ENCODE data around the gene ZNF618. TPM values are rescaled to one million over a fixed set of nuclear protein-coding genes. Genes with fewer than 3 reads are reported as not detected.

The ZNF618 gene
- total RNA-seq, 1 experiment from 2014 or later, result 1.8 TPM

DNA sequence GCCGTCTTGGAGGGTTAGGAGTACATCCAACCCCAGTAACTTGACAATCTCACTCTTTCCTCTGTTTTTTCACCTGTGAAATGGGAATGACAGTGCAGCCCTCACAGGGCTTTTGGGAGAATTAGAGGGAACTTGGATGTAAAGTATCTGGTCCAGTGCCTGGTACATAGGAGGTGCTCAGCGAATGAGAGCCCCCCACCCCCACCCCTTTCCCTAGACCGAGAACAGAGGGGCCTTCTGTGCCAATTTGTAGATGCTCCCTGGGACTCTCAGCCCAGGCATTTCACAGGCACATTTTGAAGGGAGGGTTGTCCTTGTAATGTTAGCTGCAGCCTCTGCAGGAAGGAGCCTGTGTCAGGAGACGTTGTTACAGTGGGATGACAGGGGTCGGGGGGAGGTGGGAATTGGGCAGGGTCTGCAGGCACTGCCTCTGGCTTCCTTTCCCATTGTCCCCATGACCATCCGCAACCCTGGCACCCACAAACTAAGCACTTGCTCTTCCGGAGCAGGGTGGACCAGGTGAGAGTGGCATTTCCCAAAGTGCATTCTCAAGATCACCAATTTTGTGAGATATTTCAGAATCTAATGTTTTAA is 155.0 kb downstream of the ZNF618 start:
- intact Hi-C loops (cut with micrococcal nuclease; ENCODE audit: unreplicated experiment) (loop anchor here (5.0 to 10.0 kb wide), 2 partner anchors 154 to 216 kb away; partner anchors contain the start of gene ZNF618), in situ Hi-C loops (cut with HindIII; ENCODE audit: low pct_unique_long_range_greater_than_20kb, low sequenced_read_pairs) (no loop called here)
- no TSS peak for BruUV-seq (replicated peaks)
- Histone ChIP-seq H3K4me3 (ENCODE audit: low read depth in 2 of 2, low read length in 2 of 2) (no peak overlapping the region), H3K27me3 (ENCODE audit: control insufficient read depth, insufficient read depth, low read length) (no peaks in the 10 kb centered on the region), H3K9me3 (ENCODE audit: control insufficient read depth, insufficient read depth, low read depth, low read length) (no peaks in the 10 kb centered on the region), H3K4me1 (ENCODE audit: control insufficient read depth, insufficient read depth, low read length) (no peaks in the 10 kb centered on the region), H3K27ac (ENCODE audit: low read length) (no peak overlapping the region), H3K36me3 (ENCODE audit: control insufficient read depth, insufficient read depth, low read length) (no peaks in the 10 kb centered on the region)
- CTCF ChIA-PET, result no interaction called here
- POLR2A ChIA-PET, result no interaction called here
- DNase-seq (ENCODE audit: low read depth, low spot score) (no peak), ATAC-seq (no peak)
- TF ChIP-seq, protein P1, sequence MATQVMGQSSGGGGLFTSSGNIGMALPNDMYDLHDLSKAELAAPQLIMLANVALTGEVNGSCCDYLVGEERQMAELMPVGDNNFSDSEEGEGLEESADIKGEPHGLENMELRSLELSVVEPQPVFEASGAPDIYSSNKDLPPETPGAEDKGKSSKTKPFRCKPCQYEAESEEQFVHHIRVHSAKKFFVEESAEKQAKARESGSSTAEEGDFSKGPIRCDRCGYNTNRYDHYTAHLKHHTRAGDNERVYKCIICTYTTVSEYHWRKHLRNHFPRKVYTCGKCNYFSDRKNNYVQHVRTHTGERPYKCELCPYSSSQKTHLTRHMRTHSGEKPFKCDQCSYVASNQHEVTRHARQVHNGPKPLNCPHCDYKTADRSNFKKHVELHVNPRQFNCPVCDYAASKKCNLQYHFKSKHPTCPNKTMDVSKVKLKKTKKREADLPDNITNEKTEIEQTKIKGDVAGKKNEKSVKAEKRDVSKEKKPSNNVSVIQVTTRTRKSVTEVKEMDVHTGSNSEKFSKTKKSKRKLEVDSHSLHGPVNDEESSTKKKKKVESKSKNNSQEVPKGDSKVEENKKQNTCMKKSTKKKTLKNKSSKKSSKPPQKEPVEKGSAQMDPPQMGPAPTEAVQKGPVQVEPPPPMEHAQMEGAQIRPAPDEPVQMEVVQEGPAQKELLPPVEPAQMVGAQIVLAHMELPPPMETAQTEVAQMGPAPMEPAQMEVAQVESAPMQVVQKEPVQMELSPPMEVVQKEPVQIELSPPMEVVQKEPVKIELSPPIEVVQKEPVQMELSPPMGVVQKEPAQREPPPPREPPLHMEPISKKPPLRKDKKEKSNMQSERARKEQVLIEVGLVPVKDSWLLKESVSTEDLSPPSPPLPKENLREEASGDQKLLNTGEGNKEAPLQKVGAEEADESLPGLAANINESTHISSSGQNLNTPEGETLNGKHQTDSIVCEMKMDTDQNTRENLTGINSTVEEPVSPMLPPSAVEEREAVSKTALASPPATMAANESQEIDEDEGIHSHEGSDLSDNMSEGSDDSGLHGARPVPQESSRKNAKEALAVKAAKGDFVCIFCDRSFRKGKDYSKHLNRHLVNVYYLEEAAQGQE (IDR thresholded peaks at IDR 0.05; ENCODE audit: insufficient read depth in 1 of 2, low read depth in 2 of 2, low read length in 1 of 2), result no peak
- TF ChIP-seq POLR2AphosphoS5 (IDR thresholded peaks at IDR 0.05; ENCODE audit: low read depth, low read length), result no peak
- TF ChIP-seq TCF7L2 (IDR thresholded peaks at IDR 0.05; ENCODE audit: low read depth, low read length), result no peak
- TF ChIP-seq, protein P2, sequence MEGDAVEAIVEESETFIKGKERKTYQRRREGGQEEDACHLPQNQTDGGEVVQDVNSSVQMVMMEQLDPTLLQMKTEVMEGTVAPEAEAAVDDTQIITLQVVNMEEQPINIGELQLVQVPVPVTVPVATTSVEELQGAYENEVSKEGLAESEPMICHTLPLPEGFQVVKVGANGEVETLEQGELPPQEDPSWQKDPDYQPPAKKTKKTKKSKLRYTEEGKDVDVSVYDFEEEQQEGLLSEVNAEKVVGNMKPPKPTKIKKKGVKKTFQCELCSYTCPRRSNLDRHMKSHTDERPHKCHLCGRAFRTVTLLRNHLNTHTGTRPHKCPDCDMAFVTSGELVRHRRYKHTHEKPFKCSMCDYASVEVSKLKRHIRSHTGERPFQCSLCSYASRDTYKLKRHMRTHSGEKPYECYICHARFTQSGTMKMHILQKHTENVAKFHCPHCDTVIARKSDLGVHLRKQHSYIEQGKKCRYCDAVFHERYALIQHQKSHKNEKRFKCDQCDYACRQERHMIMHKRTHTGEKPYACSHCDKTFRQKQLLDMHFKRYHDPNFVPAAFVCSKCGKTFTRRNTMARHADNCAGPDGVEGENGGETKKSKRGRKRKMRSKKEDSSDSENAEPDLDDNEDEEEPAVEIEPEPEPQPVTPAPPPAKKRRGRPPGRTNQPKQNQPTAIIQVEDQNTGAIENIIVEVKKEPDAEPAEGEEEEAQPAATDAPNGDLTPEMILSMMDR (IDR thresholded peaks at IDR 0.05), result no peak
- TF ChIP-seq SIN3A (IDR thresholded peaks at IDR 0.05; ENCODE audit: borderline replicate concordance, insufficient read depth, low read depth, low read length), result no peak

DNA sequence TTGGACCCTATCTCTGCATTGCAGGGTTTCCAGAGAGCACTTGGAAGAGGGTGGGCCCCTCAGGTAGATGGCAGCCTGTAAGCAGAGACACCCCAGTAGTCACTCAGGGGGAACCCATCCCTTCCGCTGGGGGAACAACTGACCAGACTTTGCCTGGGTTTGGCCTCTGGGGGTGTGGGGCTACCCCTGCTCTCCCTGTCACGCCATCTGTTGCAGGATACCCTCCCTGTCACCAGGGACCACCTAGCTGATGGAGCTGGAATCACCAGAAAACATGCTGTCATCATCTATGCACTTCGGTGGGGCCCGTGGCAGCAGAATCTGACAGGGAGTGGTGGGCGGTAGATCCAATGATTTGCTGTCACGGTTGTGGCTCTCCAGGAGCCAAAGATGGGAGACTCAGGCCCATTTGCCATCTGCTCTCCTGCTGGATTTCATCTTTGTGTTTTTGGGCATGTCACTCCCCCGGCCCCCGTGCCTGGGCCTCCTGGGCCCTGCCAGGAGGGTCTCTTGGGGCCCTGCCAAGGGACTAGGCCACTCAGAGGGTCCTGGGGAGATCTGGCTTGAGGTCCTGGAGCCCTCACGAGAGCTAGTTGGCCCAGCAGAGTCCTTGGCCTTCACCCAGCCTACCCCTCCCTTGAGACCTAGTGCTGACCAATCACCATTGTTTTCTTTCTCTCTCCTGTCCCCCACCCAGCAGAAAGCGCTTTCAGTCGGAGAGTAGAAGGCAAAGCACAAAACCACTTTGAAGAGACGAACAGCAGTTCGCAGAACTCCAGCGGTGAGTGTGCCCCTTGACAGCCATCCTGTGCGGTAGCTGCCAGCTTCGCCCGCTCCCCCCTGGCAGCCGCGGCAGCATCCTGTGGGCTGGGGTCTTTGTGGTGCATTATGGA is 156.1 kb downstream of the ZNF618 start:
- no peaks in the 10 kb centered on the region for H3K9me3 ChIP-seq (ENCODE audit: control insufficient read depth, insufficient read depth, low read depth, low read length)
- H3K4me3 ChIP-seq (ENCODE audit: low read depth in 2 of 2, low read length in 2 of 2), result no peak overlapping the region
- ATAC-seq, result no peak
- H3K27ac ChIP-seq (ENCODE audit: low read length), result no peak overlapping the region
- no peaks in the 10 kb centered on the region for H3K4me1 ChIP-seq (ENCODE audit: control insufficient read depth, insufficient read depth, low read length)
- in situ Hi-C loops (cut with HindIII; ENCODE audit: low pct_unique_long_range_greater_than_20kb, low sequenced_read_pairs), result no loop called here
- H3K36me3 ChIP-seq (ENCODE audit: control insufficient read depth, insufficient read depth, low read length), result no peaks in the 10 kb centered on the region
- no TSS peak for BruUV-seq (replicated peaks)
- TF ChIP-seq SIN3A (IDR thresholded peaks at IDR 0.05; ENCODE audit: borderline replicate concordance, insufficient read depth, low read depth, low read length) (no peak), POLR2AphosphoS5 (IDR thresholded peaks at IDR 0.05; ENCODE audit: low read depth, low read length) (no peak), TCF7L2 (IDR thresholded peaks at IDR 0.05; ENCODE audit: low read depth, low read length) (no peak)
- TF ChIP-seq, protein P1 (IDR thresholded peaks at IDR 0.05; ENCODE audit: insufficient read depth in 1 of 2, low read depth in 2 of 2, low read length in 1 of 2), result no peak
- TF ChIP-seq, protein P2 (IDR thresholded peaks at IDR 0.05), result no peak
- DNase-seq (ENCODE audit: low read depth, low spot score), result no peak
- intact Hi-C loops (cut with micrococcal nuclease; ENCODE audit: unreplicated experiment), result loop anchor here (5.0 to 10.0 kb wide), 2 partner anchors 155 to 217 kb away; partner anchors contain the start of gene ZNF618
- CTCF ChIA-PET, result no interaction called here
- no peaks in the 10 kb centered on the region for H3K27me3 ChIP-seq (ENCODE audit: control insufficient read depth, insufficient read depth, low read length)
- POLR2A ChIA-PET, result no interaction called here

Measured in Panc1 (cell line).